Caco-2 (cell line): Measurements from ENCODE around the gene ZC3H4. TPM values are rescaled to one million over a fixed set of nuclear protein-coding genes. Genes with fewer than 3 reads are reported as not detected.

Source experiments
- BruUV-seq: library from RNA; stranded (reverse); fragments of 400-500 nt; replicated peaks from 2 replicates; lab custom pipeline; 2021; lab: Mats Ljungman, UMichigan
- CTCF ChIA-PET: fragments of 300-600 bp; sonication (Branson Sonifier 250); formaldehyde crosslinking; loops from one replicate; lab custom pipeline; 2022; ENCODE audit warnings: antibody characterized with exemption; lab: Charles Lee
- POLR2A ChIA-PET: fragments of 300-600 bp; sonication (Branson Sonifier 250); formaldehyde crosslinking; loops from one replicate; lab custom pipeline; 2022; ENCODE audit warnings: antibody characterized with exemption; lab: Charles Lee
- DNase-seq, 2 experiments: peaks; one replicate each; pipeline versions ENCODE4 v3.0.0 to v3.0.0-alpha.2; 2020 to 2022
- H3K27me3 ChIP-seq: replicated peaks from 2 replicates; pipeline ENCODE4 v1.6.0; 2011; ENCODE audit warnings: low read length; ENCODE audit not compliant: control insufficient read depth, insufficient read depth
- H3K36me3 ChIP-seq: 2 replicates; pipeline ENCODE4 v1.5.1; 2011; ENCODE audit warnings: low read length; ENCODE audit not compliant: control insufficient read depth, insufficient read depth
- H3K4me1 ChIP-seq: fragments of 250-450 bp; sonication (Bioruptor Pico); 2 replicates; pipeline ENCODE4 v1.5.1; 2020; ENCODE audit warnings: mild to moderate bottlenecking
- H3K4me3 ChIP-seq: 2 replicates; pipeline ENCODE4 v1.5.1; 2011; ENCODE audit warnings: low read depth, mild to moderate bottlenecking, control low read depth, low read length
- H3K9me3 ChIP-seq: fragments of 250-450 bp; sonication (Bioruptor Pico); 2 replicates; pipeline ENCODE4 v1.5.1; 2020; ENCODE audit warnings: mild to moderate bottlenecking, moderate library complexity
- H3K27ac Mint-ChIP-seq: one replicate; pipeline ENCODE4 v1.8.0; 2022; ENCODE audit warnings: mixed read lengths; ENCODE audit not compliant: unreplicated experiment
- H3K27me3 Mint-ChIP-seq: one replicate; pipeline ENCODE4 v1.8.0; 2022; ENCODE audit warnings: mixed read lengths; ENCODE audit not compliant: insufficient read depth, unreplicated experiment
- H3K36me3 Mint-ChIP-seq: one replicate; pipeline ENCODE4 v1.8.0; 2022; ENCODE audit warnings: mild to moderate bottlenecking, mixed read lengths; ENCODE audit not compliant: insufficient read depth, unreplicated experiment
- H3K4me1 Mint-ChIP-seq: one replicate; pipeline ENCODE4 v1.8.0; 2022; ENCODE audit warnings: low read depth, mixed read lengths; ENCODE audit not compliant: unreplicated experiment
- H3K4me3 Mint-ChIP-seq: one replicate; pipeline ENCODE4 v1.8.0; 2022; ENCODE audit warnings: mild to moderate bottlenecking, moderate library complexity, mixed read lengths; ENCODE audit not compliant: unreplicated experiment
- H3K9me3 Mint-ChIP-seq: one replicate; pipeline ENCODE4 v1.8.0; 2022; ENCODE audit warnings: mixed read lengths; ENCODE audit not compliant: unreplicated experiment
- CTCF ChIP-seq, 2 experiments: fragments of 200-600 bp in 1 of 2; IDR thresholded peaks; 1 replicate in 1 of 2; 2 replicates in 1 of 2; pipeline versions ENCODE4 v1.5.1 to v1.8.0; 2011 to 2022; ENCODE audit warnings: antibody characterized with exemption in 1 of 2, control low read depth in 1 of 2, inconsistent platforms in 1 of 2, low read depth in 1 of 2, low read length in 1 of 2, mild to moderate bottlenecking in 1 of 2, moderate library complexity in 1 of 2; ENCODE audit not compliant: insufficient read depth in 1 of 2, severe bottlenecking in 1 of 2, unreplicated experiment in 1 of 2
- intact Hi-C: fragments of 100-400 bp; cut with micrococcal nuclease; formaldehyde crosslinking; loops from one replicate; pipeline ENCODE4 v1.10.0; 2022; ENCODE audit not compliant: unreplicated experiment
- total RNA-seq: library from RNA; stranded (reverse); gene quantifications from 2 replicates; pipeline ENCODE4 v1.2.3, GENCODE V29; 2022

The ZC3H4 gene
- total RNA-seq, 1 experiment from 2014 or later: 70.3 TPM

- Histone ChIP-seq H3K4me3 (peak overlapping the region; percentile 44), H3K4me1 (peaks cover 5% of the 10 kb centered on the region; the same call in 1 of the 2 replicates), H3K36me3 (no peaks in the 10 kb centered on the region), H3K9me3 (no peaks in the 10 kb centered on the region), H3K27me3 (no peaks in the 10 kb centered on the region)
- Mint-ChIP-seq H3K36me3 (peaks cover 46% of the 10 kb centered on the region), H3K4me1 (peaks cover 18% of the 10 kb centered on the region), H3K27ac (peak overlapping the region; percentile 50), H3K9me3 (no peaks in the 10 kb centered on the region), H3K27me3 (peaks cover 3% of the 10 kb centered on the region), H3K4me3 (peak overlapping the region; percentile 79)
- peak; percentile 94 to 98 for TF ChIP-seq CTCF (IDR thresholded peaks at IDR 0.05; ENCODE audit: insufficient read depth in 1 of 2, low read depth in 1 of 2, low read length in 1 of 2, severe bottlenecking in 1 of 2, unreplicated experiment in 1 of 2)
- no TSS peak for BruUV-seq
- CTCF ChIA-PET: interaction anchor here (0.7 to 2.0 kb wide), 12 partner anchors 12 to 99 kb away, joined by 3 to 11 read pairs (median 4); partner anchors contain the start of genes TMEM160 and ZC3H4
- intact Hi-C loops: loop anchor here (1.0 to 5.0 kb wide), 5 partner anchors 13 to 179 kb away; partner anchors contain the start of gene TMEM160
- POLR2A ChIA-PET: interaction anchor here (1.0 to 1.3 kb wide), 2 partner anchors 12 to 23 kb away, joined by 4 to 8 read pairs; no protein-coding TSS in a partner anchor
- peak; percentile 89 to 98 for DNase-seq
Observed at GRCh38 chr19:47035127-47036096, 78.2 kb downstream of the ZC3H4 start.

GRCh38 chr19:47032171-47032811 is 81.3 kb downstream of the ZC3H4 start:
- no peak overlapping the region for H3K27ac Mint-ChIP-seq
- intact Hi-C loops: loop anchor here (1.0 kb wide), 1 partner anchor 19 kb away; no protein-coding TSS in a partner anchor
- ChIA-PET POLR2A (no interaction called here), CTCF (interaction anchor here (1.5 kb wide), 1 partner anchor 19 kb away, joined by 7 read pairs; no protein-coding TSS in a partner anchor)
- peaks cover 9% of the 10 kb centered on the region for H3K27me3 Mint-ChIP-seq
- Histone ChIP-seq H3K4me1 (peaks cover 5% of the 10 kb centered on the region; the same call in 1 of the 2 replicates), H3K36me3 (no peaks in the 10 kb centered on the region), H3K9me3 (no peaks in the 10 kb centered on the region), H3K4me3 (no peak overlapping the region), H3K27me3 (no peaks in the 10 kb centered on the region; the same call in 1 of the 2 replicates)
- no TSS peak for BruUV-seq
- H3K36me3 Mint-ChIP-seq: peaks cover 31% of the 10 kb centered on the region
- DNase-seq: peak; percentile 84 to 88
- TF ChIP-seq CTCF (IDR thresholded peaks at IDR 0.05; ENCODE audit: insufficient read depth in 1 of 2, low read depth in 1 of 2, low read length in 1 of 2, severe bottlenecking in 1 of 2, unreplicated experiment in 1 of 2): peak; percentile 88 to 97
- H3K4me1 Mint-ChIP-seq: peaks cover 18% of the 10 kb centered on the region
- no peaks in the 10 kb centered on the region for H3K9me3 Mint-ChIP-seq
- peak overlapping the region; percentile 39 for H3K4me3 Mint-ChIP-seq

- H3K36me3 ChIP-seq: no peaks in the 10 kb centered on the region
- peaks cover 1% of the 10 kb centered on the region for H3K27me3 ChIP-seq
- no peak overlapping the region for H3K4me3 ChIP-seq
- intact Hi-C loops: no loop called here
- Mint-ChIP-seq H3K36me3 (peaks cover 13% of the 10 kb centered on the region), H3K27ac (no peak overlapping the region), H3K9me3 (no peaks in the 10 kb centered on the region), H3K4me3 (no peak overlapping the region), H3K4me1 (no peaks in the 10 kb centered on the region), H3K27me3 (peaks cover 9% of the 10 kb centered on the region)
- no peaks in the 10 kb centered on the region for H3K9me3 ChIP-seq
- no TSS peak for BruUV-seq
- ChIA-PET CTCF (interaction anchor here (0.7 kb wide), 1 partner anchor 211 kb away, joined by 4 read pairs; no protein-coding TSS in a partner anchor), POLR2A (no interaction called here)
- no peak for DNase-seq
- peaks cover 7% of the 10 kb centered on the region; the same call in 1 of the 2 replicates for H3K4me1 ChIP-seq
- TF ChIP-seq CTCF (IDR thresholded peaks at IDR 0.05; ENCODE audit: insufficient read depth in 1 of 2, low read depth in 1 of 2, low read length in 1 of 2, severe bottlenecking in 1 of 2, unreplicated experiment in 1 of 2): no peak
Observed at GRCh38 chr19:47028195-47028601, 85.4 kb downstream of the ZC3H4 start.
